ENCODE results near the gene CSH2. TPM values are rescaled to one million over a fixed set of nuclear protein-coding genes. Genes with fewer than 3 reads are reported as not detected.

The CSH2 gene
- total and polyA plus RNA-seq, 2 of the 13 experiments (the other 11 are each of a cell fraction or from before 2014, with no cell fraction given) = not detected

DNA sequence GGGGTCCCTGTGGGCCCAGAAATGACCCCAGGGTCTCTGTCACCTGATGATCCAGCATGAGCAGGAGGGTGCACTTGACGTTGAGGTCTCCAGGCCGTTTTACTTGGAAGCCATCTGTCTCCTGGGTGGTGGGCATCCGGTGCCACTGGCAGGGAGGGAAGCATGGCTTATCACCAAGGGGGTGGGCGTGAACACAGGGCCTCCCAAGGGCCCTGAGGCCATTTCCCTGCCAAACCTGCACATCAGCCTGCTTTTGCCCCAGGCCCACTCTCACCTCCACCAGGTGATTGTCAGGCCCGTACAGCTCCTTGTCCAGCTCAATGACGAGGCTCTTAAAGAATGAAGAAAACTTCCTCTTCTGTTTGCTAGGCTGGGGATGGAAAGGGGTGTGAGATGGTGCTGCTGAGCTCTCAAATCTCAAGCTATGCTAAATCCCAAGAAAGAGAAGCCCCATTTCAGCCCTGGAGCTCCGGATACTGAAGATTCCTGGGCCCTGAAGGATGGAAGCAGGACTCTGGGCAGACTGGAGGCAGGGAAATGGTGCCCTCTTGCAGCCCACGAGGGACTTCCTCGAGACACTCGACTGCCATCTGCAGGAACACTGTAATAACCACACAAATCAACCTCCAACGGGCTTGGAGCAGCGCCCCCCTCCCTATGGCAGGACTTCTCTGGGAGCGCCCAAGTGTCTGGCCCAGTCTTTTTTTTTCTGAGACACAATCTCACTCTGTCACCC lies 38.9 kb downstream of the CSH2 start (continued):
- TF ChIP-seq, protein P1, sequence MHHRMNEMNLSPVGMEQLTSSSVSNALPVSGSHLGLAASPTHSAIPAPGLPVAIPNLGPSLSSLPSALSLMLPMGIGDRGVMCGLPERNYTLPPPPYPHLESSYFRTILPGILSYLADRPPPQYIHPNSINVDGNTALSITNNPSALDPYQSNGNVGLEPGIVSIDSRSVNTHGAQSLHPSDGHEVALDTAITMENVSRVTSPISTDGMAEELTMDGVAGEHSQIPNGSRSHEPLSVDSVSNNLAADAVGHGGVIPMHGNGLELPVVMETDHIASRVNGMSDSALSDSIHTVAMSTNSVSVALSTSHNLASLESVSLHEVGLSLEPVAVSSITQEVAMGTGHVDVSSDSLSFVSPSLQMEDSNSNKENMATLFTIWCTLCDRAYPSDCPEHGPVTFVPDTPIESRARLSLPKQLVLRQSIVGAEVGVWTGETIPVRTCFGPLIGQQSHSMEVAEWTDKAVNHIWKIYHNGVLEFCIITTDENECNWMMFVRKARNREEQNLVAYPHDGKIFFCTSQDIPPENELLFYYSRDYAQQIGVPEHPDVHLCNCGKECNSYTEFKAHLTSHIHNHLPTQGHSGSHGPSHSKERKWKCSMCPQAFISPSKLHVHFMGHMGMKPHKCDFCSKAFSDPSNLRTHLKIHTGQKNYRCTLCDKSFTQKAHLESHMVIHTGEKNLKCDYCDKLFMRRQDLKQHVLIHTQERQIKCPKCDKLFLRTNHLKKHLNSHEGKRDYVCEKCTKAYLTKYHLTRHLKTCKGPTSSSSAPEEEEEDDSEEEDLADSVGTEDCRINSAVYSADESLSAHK (CRISPR knock-in tag; IDR thresholded peaks at IDR 0.05; ENCODE audit: borderline replicate concordance) = no peak
- TF ChIP-seq FOXM1 (CRISPR knock-in tag; IDR thresholded peaks at IDR 0.05) (no peak), ZNF552 (CRISPR knock-in tag; IDR thresholded peaks at IDR 0.05; ENCODE audit: borderline replicate concordance) (peak; percentile 93), RBM22 (optimal IDR thresholded peaks at IDR 0.05; ENCODE audit: low read length) (peak; percentile 22), ZNF263 (CRISPR knock-in tag; IDR thresholded peaks at IDR 0.05) (no peak), SRSF9 (IDR thresholded peaks at IDR 0.05; ENCODE audit: borderline replicate concordance, insufficient read depth, low read depth, low read length, poor library complexity, severe bottlenecking) (no peak), NCOA2 (CRISPR knock-in tag; IDR thresholded peaks at IDR 0.05) (no peak), ATF7-NPFF (CRISPR knock-in tag; IDR thresholded peaks at IDR 0.05; ENCODE audit: low read depth) (no peak), SMAD1 (CRISPR knock-in tag; IDR thresholded peaks at IDR 0.05; ENCODE audit: borderline replicate concordance, low read depth) (no peak), NR2F6 (IDR thresholded peaks at IDR 0.05) (no peak), NR2F6 (CRISPR knock-in tag; IDR thresholded peaks at IDR 0.05) (no peak), ZNF350 (CRISPR knock-in tag; IDR thresholded peaks at IDR 0.05; ENCODE audit: borderline replicate concordance, low read depth) (0 out of 2 replicates have a peak, but pooled peaks have one; percentile 8), CBX1 (IDR thresholded peaks at IDR 0.05; ENCODE audit: low read depth) (no peak), DMAP1 (CRISPR knock-in tag; IDR thresholded peaks at IDR 0.05) (no peak), PHF5A (CRISPR knock-in tag; IDR thresholded peaks at IDR 0.05; ENCODE audit: low read depth, unreplicated experiment) (no peak), ZNF235 (CRISPR knock-in tag; IDR thresholded peaks at IDR 0.05; ENCODE audit: borderline replicate concordance) (no peak), JUNB (CRISPR knock-in tag; IDR thresholded peaks at IDR 0.05; ENCODE audit: borderline replicate concordance) (no peak), FOXP1 (IDR thresholded peaks at IDR 0.05) (no peak), FOXP1 (CRISPR knock-in tag; IDR thresholded peaks at IDR 0.05) (no peak)
- TF ChIP-seq, protein P2, sequence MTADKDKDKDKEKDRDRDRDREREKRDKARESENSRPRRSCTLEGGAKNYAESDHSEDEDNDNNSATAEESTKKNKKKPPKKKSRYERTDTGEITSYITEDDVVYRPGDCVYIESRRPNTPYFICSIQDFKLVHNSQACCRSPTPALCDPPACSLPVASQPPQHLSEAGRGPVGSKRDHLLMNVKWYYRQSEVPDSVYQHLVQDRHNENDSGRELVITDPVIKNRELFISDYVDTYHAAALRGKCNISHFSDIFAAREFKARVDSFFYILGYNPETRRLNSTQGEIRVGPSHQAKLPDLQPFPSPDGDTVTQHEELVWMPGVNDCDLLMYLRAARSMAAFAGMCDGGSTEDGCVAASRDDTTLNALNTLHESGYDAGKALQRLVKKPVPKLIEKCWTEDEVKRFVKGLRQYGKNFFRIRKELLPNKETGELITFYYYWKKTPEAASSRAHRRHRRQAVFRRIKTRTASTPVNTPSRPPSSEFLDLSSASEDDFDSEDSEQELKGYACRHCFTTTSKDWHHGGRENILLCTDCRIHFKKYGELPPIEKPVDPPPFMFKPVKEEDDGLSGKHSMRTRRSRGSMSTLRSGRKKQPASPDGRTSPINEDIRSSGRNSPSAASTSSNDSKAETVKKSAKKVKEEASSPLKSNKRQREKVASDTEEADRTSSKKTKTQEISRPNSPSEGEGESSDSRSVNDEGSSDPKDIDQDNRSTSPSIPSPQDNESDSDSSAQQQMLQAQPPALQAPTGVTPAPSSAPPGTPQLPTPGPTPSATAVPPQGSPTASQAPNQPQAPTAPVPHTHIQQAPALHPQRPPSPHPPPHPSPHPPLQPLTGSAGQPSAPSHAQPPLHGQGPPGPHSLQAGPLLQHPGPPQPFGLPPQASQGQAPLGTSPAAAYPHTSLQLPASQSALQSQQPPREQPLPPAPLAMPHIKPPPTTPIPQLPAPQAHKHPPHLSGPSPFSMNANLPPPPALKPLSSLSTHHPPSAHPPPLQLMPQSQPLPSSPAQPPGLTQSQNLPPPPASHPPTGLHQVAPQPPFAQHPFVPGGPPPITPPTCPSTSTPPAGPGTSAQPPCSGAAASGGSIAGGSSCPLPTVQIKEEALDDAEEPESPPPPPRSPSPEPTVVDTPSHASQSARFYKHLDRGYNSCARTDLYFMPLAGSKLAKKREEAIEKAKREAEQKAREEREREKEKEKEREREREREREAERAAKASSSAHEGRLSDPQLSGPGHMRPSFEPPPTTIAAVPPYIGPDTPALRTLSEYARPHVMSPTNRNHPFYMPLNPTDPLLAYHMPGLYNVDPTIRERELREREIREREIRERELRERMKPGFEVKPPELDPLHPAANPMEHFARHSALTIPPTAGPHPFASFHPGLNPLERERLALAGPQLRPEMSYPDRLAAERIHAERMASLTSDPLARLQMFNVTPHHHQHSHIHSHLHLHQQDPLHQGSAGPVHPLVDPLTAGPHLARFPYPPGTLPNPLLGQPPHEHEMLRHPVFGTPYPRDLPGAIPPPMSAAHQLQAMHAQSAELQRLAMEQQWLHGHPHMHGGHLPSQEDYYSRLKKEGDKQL (CRISPR knock-in tag; IDR thresholded peaks at IDR 0.05; ENCODE audit: low read depth) = no peak
- TF ChIP-seq, protein P3, sequence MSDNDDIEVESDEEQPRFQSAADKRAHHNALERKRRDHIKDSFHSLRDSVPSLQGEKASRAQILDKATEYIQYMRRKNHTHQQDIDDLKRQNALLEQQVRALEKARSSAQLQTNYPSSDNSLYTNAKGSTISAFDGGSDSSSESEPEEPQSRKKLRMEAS (IDR thresholded peaks at IDR 0.05) = 0 out of 2 replicates have a peak, but pooled peaks have one; percentile 42
